ENCODE results near the gene SRSF3. TPM values are rescaled to one million over a fixed set of nuclear protein-coding genes. Genes with fewer than 3 reads are reported as not detected.

SRSF3 gene
- total and polyA plus RNA-seq, 9 of the 15 experiments (the other 6 are each of a cell fraction or from before 2014, with no cell fraction given), result 337 to 1,200 (median 518) TPM

GRCh38 chr6:36548401-36548743, 45.8 kb upstream of the SRSF3 start (continued):
- TF ChIP-seq ZBTB17 (CRISPR knock-in tag; IDR thresholded peaks at IDR 0.05) (no peak), ZNF24 (IDR thresholded peaks at IDR 0.05) (peak; percentile 4; the same call in 1 of the 2 replicates), FOS (IDR thresholded peaks at IDR 0.05; ENCODE audit: extremely low read depth, insufficient read length) (no peak), PURB (CRISPR knock-in tag; IDR thresholded peaks at IDR 0.05; ENCODE audit: low read depth) (no peak), MTA2 (IDR thresholded peaks at IDR 0.05; ENCODE audit: low read depth) (no peak), SMAD3 (CRISPR knock-in tag; conservative IDR thresholded peaks at IDR 0.05) (no peak), CBX8 (IDR thresholded peaks at IDR 0.05; ENCODE audit: borderline replicate concordance, extremely low read depth, low read depth, low read length, poor library complexity, severe bottlenecking) (no peak), RBM15 (IDR thresholded peaks at IDR 0.05; ENCODE audit: insufficient read depth, low read length) (no peak), MAX (CRISPR knock-in tag; IDR thresholded peaks at IDR 0.05) (peak; percentile 39), STAG1 (CRISPR knock-in tag; IDR thresholded peaks at IDR 0.05; ENCODE audit: borderline replicate concordance) (no peak), MEIS2 (IDR thresholded peaks at IDR 0.05; ENCODE audit: partially characterized antibody) (peak; percentile 45), MLX (CRISPR knock-in tag; conservative IDR thresholded peaks at IDR 0.05) (no peak), FOXA3 (CRISPR knock-in tag; conservative IDR thresholded peaks at IDR 0.05 in 1 of 2, IDR thresholded peaks at IDR 0.05 in 1 of 2) (no peak), FOXJ2 (tag; IDR thresholded peaks at IDR 0.05) (no peak), ZC3H11A (IDR thresholded peaks at IDR 0.05; ENCODE audit: low read depth, low read length) (no peak)
